Stimulated activated CD4-positive, alpha-beta T cell treated with anti-CD3 and anti-CD28 coated beads, Interleukin-4, amount 100 ng/mL, for 48 hours (primary cell): ENCODE data around the gene CDK11B.

ENCODE experiments used
- DNase-seq, 2 donors: peaks; one replicate each; pipeline ENCODE4 v3.0.0-alpha.2; 2020; ENCODE audit warnings: low read depth in 2 of 2

The CDK11B gene

GRCh38 chr1:1627829-1628753 is 30.7 kb downstream of the CDK11B start:
- DNase-seq: no peak

GRCh38 chr1:1627261-1627828 is 31.5 kb downstream of the CDK11B start:
- DNase-seq: no peak

- DNase-seq: no peak
These were observed 32.3 kb downstream of the CDK11B start for GRCh38 chr1:1626207-1627141.

GRCh38 chr1:1625824-1626206 is 33.0 kb downstream of the CDK11B start:
- no peak for DNase-seq

- no peak for DNase-seq
These were observed 33.4 kb downstream of the CDK11B start for GRCh38 chr1:1625404-1625775.

- DNase-seq: no peak
These were observed 34.1 kb downstream of the CDK11B start for GRCh38 chr1:1624443-1625403.

- no peak for DNase-seq
These were observed 35.0 kb downstream of the CDK11B start for GRCh38 chr1:1623631-1624442.

GRCh38 chr1:1623181-1623630 is 35.6 kb downstream of the CDK11B start:
- DNase-seq: no peak

GRCh38 chr1:1622788-1623094 is 36.1 kb downstream of the CDK11B start:
- no peak for DNase-seq

- no peak for DNase-seq
These were observed 36.6 kb downstream of the CDK11B start for GRCh38 chr1:1622010-1622787.

- DNase-seq: no peak
These were observed 37.4 kb downstream of the CDK11B start for GRCh38 chr1:1621173-1622009.

GRCh38 chr1:1620433-1621139 is 38.2 kb downstream of the CDK11B start:
- no peak for DNase-seq

GRCh38 chr1:1619917-1620361 is 38.9 kb downstream of the CDK11B start:
- no peak for DNase-seq

GRCh38 chr1:1618396-1619068 is 40.3 kb downstream of the CDK11B start:
- DNase-seq: no peak

GRCh38 chr1:1617925-1618324 is 40.9 kb downstream of the CDK11B start:
- DNase-seq: no peak

GRCh38 chr1:1617516-1617915 is 41.3 kb downstream of the CDK11B start:
- DNase-seq: no peak

- DNase-seq: no peak
These were observed 42.0 kb downstream of the CDK11B start for GRCh38 chr1:1616838-1617237.
